ENCODE data around the gene SPNS2. TPM values are rescaled to one million over a fixed set of nuclear protein-coding genes. Genes with fewer than 3 reads are reported as not detected.

SPNS2 gene
- polyA plus RNA-seq, 12 donors: 3.7 to 20.1 (median 6.2) TPM; not detected in 1

GRCh38 chr17:4519361-4519788 lies 20.7 kb downstream of the SPNS2 start:
- DNase-seq: no peak

GRCh38 chr17:4520060-4520893 lies 21.6 kb downstream of the SPNS2 start:
- no peak for DNase-seq

- DNase-seq: no peak
These were observed 22.4 kb downstream of the SPNS2 start for GRCh38 chr17:4520894-4521600.

DNA sequence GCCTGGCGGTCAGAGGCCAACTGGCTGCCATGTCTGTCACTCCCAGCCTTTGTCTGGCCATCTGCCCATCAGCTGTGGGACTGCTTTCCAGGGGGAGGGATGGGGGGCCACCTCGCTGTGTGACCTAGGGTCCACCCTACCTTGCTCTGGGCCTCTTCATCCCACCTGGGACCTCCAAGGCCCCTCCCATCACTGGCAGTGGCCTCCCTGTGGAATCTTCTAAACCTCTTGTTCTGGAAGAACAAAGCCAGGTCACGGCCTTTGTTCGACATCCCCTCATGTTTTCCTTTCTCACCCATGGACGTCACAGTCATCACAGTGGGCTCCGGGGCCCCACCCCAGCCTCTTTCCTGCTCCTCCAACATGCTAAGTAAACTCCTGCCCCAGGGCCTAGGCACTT lies 24.0 kb downstream of the SPNS2 start:
- DNase-seq: no peak

- no peak for DNase-seq
These were observed 25.3 kb downstream of the SPNS2 start for GRCh38 chr17:4523946-4524345.

- DNase-seq: no peak
These were observed 27.2 kb downstream of the SPNS2 start for GRCh38 chr17:4525691-4526397.

- DNase-seq: no peak
These were observed 28.5 kb downstream of the SPNS2 start for GRCh38 chr17:4527134-4527533.

DNA sequence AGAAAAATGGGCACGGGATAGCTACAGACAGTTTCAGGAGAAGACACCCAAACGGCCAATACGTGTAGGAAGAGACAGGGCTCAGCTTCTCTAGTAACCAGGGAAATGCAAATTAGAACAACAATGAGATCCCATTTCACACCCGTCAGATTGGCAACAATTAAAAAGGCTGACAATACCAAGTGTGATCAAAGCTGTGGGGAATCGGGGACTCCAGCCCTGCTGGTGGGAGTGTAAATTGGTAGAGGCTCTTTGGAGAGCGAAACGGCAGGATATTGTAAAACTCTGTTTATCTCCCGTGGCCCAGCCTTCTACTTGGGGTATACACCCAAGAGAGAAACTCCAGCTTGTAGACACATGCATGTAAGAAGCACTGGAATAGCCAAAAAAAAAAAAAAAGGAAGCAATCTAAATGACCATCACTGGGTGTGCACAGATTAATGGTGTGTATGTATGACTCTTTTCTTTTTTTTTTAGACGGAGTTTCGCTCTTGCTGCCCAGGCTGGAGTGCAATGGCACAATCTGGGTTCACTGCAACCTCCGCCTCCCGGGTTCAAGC lies 29.0 kb downstream of the SPNS2 start:
- DNase-seq: no peak

- no peak for DNase-seq
These were observed 31.0 kb downstream of the SPNS2 start for GRCh38 chr17:4529533-4530152.

- DNase-seq: no peak
These were observed 32.4 kb downstream of the SPNS2 start for GRCh38 chr17:4530799-4531730.

- no peak for DNase-seq
These were observed 33.5 kb downstream of the SPNS2 start for GRCh38 chr17:4531988-4532736.

GRCh38 chr17:4532860-4533522 lies 34.3 kb downstream of the SPNS2 start:
- DNase-seq: no peak

DNA sequence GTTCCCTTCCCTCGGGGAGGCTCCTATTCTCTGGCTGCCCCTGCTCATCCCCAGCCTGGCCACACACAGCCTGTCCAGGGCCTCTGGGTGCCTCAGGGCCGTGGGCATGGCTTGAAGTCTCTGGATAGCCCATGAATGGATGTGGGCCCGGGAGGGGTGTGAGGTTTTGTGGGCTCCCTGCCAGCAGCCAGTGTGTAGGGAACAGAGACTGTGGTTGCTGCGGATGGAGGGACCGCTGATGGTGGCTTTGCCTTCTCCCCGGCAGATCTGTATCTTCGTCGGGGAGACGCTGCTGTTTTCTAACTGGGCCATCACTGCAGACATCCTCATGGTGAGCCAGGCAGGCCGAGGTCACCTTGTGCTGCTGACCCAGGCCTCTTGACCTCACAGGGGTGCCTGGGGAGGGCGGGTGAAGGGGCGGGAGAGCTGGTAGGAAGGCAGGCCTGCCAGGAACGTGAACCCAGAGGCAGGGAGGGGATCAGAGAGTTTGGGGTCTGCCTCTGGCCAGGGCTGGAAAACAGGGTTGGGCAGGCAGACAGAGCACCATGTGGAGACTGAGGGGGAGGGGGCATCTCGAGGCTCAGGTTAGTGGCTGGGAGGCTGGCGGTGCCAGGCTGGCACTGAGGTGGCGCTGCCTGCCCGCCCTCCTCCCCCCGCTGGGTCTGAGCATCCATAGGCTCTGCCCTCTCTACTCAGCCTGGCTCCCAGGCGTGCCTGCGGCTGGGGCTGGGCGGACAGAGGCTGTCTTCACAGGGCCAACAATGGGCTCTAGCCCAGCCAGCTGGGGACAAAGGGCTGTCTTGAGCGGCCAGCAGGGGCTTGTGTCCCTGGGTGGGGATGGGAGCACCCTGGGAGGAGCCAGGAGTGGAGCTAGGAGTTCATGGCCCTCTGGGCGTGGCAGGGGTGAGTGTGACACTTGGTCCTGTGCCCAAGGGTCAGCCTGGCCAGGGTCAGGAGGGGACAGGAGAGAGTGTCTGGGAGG lies 35.1 kb downstream of the SPNS2 start:
- no peak for DNase-seq

- no peak for DNase-seq
These were observed 35.8 kb downstream of the SPNS2 start for GRCh38 chr17:4534515-4534914.

DNA sequence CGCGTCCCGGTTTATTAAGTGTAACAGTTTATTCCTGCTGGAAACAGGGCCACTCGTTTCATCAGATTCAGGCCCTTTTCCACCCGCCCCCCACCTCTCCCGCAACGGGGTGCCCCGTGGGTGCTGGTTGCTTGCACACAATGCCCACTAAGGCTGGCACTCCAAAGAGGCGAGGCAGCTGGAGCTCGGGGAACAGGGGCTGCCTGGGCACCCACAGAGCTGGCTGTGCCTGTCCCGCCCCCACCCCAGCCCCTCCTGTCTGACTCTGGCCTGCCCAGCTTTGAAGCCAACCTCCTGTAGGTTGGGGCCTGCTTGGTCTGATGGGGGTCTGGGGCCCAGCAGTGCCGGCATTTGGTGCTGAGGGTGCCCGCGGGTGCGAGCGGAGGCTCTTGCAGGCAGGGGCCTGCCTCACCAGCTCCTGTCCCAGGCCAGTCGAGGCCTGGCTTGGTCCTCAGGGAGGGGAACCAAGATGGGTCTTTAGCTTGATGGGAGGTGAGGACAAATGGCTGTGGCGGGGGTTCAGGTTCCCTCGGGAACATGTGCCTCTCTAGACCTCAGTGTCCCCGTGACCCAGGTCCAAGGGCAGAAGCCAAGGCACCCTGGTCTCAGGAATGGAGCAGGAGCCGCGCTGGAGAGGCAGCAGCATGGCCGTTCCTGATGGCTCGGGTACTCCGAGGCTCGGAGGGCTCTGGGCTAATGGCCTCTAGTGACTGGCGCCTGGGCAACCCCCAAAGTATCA lies 36.4 kb downstream of the SPNS2 start:
- DNase-seq: no peak

DNA sequence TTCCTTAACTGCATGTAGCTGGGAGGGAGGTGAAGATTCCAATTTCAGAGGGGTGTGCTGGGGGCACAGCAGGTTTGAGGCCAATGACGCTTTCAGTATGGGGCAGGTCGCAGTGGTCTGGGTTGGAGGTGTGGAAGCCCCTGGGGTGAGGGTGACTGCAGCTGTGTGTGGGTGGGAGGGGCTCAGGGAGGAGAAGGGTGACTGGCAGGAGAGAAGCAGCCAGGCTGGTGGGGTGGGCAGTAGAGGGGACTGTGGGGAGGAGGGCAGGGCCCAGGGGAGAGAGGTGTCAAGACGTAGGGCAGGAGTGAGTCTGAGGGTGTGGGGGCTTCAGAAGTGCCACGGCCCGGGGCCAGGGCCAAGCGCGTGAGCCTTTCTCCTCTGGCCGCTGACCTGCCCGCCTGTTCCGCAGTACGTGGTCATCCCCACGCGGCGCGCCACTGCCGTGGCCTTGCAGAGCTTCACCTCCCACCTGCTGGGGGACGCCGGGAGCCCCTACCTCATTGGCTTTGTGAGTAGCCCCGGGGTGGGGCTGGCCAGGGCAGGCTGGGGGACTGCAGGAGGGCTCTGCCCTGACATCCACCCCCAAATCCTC lies 37.1 kb downstream of the SPNS2 start:
- no peak for DNase-seq

DNA sequence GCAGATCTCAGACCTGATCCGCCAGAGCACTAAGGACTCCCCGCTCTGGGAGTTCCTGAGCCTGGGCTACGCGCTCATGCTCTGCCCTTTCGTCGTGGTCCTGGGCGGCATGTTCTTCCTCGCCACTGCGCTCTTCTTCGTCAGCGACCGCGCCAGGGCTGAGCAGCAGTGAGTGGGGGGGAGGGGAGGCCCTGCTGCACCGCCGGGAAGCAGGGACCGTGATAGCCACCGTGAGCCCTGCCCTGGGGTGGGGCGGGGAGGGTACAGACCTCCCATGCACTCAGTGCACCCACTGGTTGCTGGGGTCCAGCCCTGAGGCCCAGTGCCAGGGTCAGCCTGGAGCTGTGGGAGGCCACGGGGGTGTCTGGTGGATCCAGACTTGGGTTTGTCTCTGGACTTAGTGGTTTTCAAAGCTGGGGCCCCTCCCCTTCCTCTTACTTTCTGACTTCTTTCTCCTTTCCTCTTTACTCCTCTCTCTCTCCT lies 37.6 kb downstream of the SPNS2 start:
- DNase-seq: no peak

All from muscle of arm (tissue), 12 donors.